ENCODE data around the gene GRM7. TPM values are rescaled to one million over a fixed set of nuclear protein-coding genes. Genes with fewer than 3 reads are reported as not detected.

GRM7 gene
- total RNA-seq, 1 donor from 2014 or later = 1.5 TPM

GRCh38 chr3:7657214-7658112, 796.5 kb downstream of the GRM7 start:
- H3K9me3 Mint-ChIP-seq = peaks cover 3% of the 10 kb centered on the region
- no peak for TF ChIP-seq CTCF (conservative IDR thresholded peaks at IDR 0.05)
- no peak for DNase-seq (ENCODE audit: low read depth, low spot score)
- no peak overlapping the region for H3K4me3 Mint-ChIP-seq
- H3K4me1 Mint-ChIP-seq = no peaks in the 10 kb centered on the region
- no peak overlapping the region for H3K27ac Mint-ChIP-seq (ENCODE audit: unreplicated experiment)
- H3K36me3 Mint-ChIP-seq (ENCODE audit: low read depth) = no peaks in the 10 kb centered on the region
- H3K27me3 Mint-ChIP-seq (ENCODE audit: low read depth) = no peaks in the 10 kb centered on the region

- Mint-ChIP-seq H3K36me3 (ENCODE audit: low read depth) (no peaks in the 10 kb centered on the region), H3K27me3 (ENCODE audit: low read depth) (no peaks in the 10 kb centered on the region), H3K27ac (ENCODE audit: unreplicated experiment) (no peak overlapping the region), H3K9me3 (peaks cover 3% of the 10 kb centered on the region), H3K4me1 (no peaks in the 10 kb centered on the region), H3K4me3 (no peak overlapping the region)
- DNase-seq (ENCODE audit: low read depth, low spot score) = no peak
- TF ChIP-seq CTCF (conservative IDR thresholded peaks at IDR 0.05) = no peak
Observed at GRCh38 chr3:7658294-7658693, 797.4 kb downstream of the GRM7 start.

GRCh38 chr3:7659079-7659478, 798.2 kb downstream of the GRM7 start:
- Mint-ChIP-seq H3K36me3 (ENCODE audit: low read depth) (no peaks in the 10 kb centered on the region), H3K27ac (ENCODE audit: unreplicated experiment) (no peak overlapping the region), H3K4me3 (no peak overlapping the region), H3K9me3 (peaks cover 6% of the 10 kb centered on the region), H3K27me3 (ENCODE audit: low read depth) (no peaks in the 10 kb centered on the region), H3K4me1 (peaks cover 3% of the 10 kb centered on the region)
- no peak for DNase-seq (ENCODE audit: low read depth, low spot score)
- no peak for TF ChIP-seq CTCF (conservative IDR thresholded peaks at IDR 0.05)

DNA sequence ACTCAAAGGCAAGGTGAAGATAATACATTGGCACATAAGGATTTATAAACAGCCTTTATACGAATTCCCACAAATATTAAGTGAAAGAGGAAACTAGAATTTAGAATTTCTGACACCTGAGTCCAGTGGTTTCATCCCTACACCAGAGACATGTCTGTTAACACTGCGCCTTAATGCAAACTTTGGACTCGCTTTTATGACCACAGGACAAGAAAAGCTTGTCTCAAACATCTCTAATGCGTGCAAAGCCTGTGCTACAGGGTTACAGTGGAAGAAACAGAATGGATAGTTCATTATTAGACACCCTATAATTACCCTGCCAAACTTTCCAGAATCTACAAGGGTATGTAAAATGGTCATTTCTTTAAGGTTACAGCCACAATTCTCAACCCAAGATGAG, 802.9 kb downstream of the GRM7 start:
- no peak for DNase-seq (ENCODE audit: low read depth, low spot score)
- no peak overlapping the region for H3K27ac Mint-ChIP-seq (ENCODE audit: unreplicated experiment)
- no peak overlapping the region for H3K4me3 Mint-ChIP-seq
- H3K4me1 Mint-ChIP-seq = peaks cover 6% of the 10 kb centered on the region
- H3K36me3 Mint-ChIP-seq (ENCODE audit: low read depth) = no peaks in the 10 kb centered on the region
- H3K27me3 Mint-ChIP-seq (ENCODE audit: low read depth) = no peaks in the 10 kb centered on the region
- no peak for TF ChIP-seq CTCF (conservative IDR thresholded peaks at IDR 0.05)
- H3K9me3 Mint-ChIP-seq = peaks cover 6% of the 10 kb centered on the region

DNA sequence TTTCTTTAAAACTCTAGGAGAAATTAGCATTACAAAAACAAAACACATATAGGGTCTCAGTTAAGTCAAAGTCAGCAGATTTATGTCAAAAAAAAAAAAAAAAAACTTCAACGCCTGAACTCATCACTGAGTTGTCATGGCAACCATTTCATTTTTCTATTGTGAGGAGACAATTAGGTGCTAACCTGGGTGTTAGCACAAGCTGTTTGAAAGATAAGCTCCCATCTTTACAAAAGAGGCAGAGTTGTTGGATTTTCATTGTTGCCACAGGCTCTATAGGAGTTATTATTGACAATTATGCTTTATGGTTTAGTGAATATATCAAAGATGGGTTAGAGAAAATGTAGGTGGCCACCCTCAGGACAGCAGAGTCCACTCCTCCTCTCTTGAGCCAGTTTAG, 806.9 kb downstream of the GRM7 start:
- no peak overlapping the region for H3K4me3 Mint-ChIP-seq
- no peak for TF ChIP-seq CTCF (conservative IDR thresholded peaks at IDR 0.05)
- H3K9me3 Mint-ChIP-seq = peaks cover 6% of the 10 kb centered on the region
- H3K27me3 Mint-ChIP-seq (ENCODE audit: low read depth) = no peaks in the 10 kb centered on the region
- no peak overlapping the region for H3K27ac Mint-ChIP-seq (ENCODE audit: unreplicated experiment)
- H3K36me3 Mint-ChIP-seq (ENCODE audit: low read depth) = no peaks in the 10 kb centered on the region
- H3K4me1 Mint-ChIP-seq = peaks cover 6% of the 10 kb centered on the region
- DNase-seq (ENCODE audit: low read depth, low spot score) = no peak

Data from neural crest cell (in vitro differentiated cells).